ENCODE data around the gene GOLPH3.

- TF ChIP-seq CTCF (conservative IDR thresholded peaks at IDR 0.05 in 1 of 2, IDR thresholded peaks at IDR 0.05 in 1 of 2; ENCODE audit: extremely low read depth in 1 of 2, insufficient read depth in 1 of 2, low read depth in 1 of 2, low read length in 2 of 2): no peak
- TF ChIP-seq EZH2 (IDR thresholded peaks at IDR 0.05; ENCODE audit: borderline replicate concordance, low read length): no peak
These were observed 46.4 kb downstream of the GOLPH3 start for GRCh38 chr5:32127711-32128110.

All from mammary epithelial cell (primary cell).